Activated T-cell treated with anti-CD3 and anti-CD28 coated beads, Interleukin-2, amount 50 U/mL, for 24 hours (primary cell): ENCODE results near the gene ZNF699.
"Not testable (repeated sequence)": the region's sequence is repeated elsewhere in the genome, so short reads cannot be mapped to it uniquely, and the experiment has no call there.

ENCODE experiments used
- DNase-seq: peaks from one replicate; pipeline ENCODE4 v3.0.0-alpha.2; 2020
- H3K27ac Mint-ChIP-seq: 2 replicates; pipeline ENCODE4 v1.8.0; 2020; ENCODE audit warnings: mild to moderate bottlenecking, mixed read lengths
- H3K27me3 Mint-ChIP-seq: 2 replicates; pipeline ENCODE4 v1.8.0; 2020; ENCODE audit warnings: mixed read lengths
- H3K36me3 Mint-ChIP-seq: 2 replicates; pipeline ENCODE4 v1.8.0; 2020; ENCODE audit warnings: low read depth, mixed read lengths
- H3K4me1 Mint-ChIP-seq: 2 replicates; pipeline ENCODE4 v1.8.0; 2020; ENCODE audit warnings: low read depth, mixed read lengths
- H3K4me3 Mint-ChIP-seq: 2 replicates; pipeline ENCODE4 v1.8.0; 2020; ENCODE audit warnings: mild to moderate bottlenecking, moderate library complexity, mixed read lengths
- H3K9me3 Mint-ChIP-seq: 2 replicates; pipeline ENCODE4 v1.8.0; 2020; ENCODE audit warnings: mixed read lengths

ZNF699 gene

DNA sequence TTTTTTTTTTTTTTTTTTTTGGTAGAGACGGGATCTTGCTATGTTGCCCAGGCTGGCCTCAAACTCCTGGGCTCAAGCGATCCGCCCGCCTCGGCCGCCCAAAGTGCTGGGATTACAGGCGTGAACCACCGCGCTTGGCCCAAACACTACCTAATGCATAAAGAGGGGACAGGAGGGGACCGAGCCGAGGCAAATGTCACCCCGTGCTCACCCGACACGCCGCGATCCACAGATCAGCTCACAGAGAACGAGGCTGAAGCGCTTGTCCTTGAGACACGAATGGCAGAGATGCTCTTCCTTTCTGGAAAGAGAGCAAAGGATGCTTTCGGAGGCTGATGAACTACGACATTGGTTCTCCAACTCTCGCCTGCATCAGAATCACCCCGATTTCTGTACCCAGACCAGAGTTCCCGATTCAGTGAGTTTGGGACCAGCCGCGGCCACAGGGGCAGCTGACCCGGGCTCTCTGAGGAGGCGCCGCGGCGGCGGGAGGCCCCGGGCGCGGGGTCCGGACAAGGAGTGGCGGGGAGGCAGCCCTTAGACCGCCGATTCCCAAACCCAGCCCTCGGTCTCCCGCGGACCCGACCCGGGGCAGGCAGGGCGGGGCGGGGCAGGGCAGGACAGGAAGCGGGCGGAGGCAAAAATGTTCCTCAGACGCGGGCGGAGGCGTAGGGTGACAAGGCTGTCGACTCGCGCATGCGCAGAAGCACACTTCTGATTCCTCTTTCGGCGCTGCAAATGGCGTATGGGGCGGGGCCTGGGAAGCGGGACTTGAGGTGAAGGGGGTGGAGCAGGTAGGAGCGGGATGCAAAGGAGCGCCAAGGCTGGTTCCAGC, at the start of gene ZNF699:
ZNF699 (minus strand) TSS at position 700 of the 835 bp plus-strand sequence. CDS start 4,719 bp downstream, outside the sequence.
- peak within 1 kb of the TSS; percentile 99 for H3K27ac Mint-ChIP-seq
- H3K4me1 Mint-ChIP-seq: peaks cover 27% of the 10 kb centered on the region

GRCh38 chr19:9354651-9355050, 45.0 kb upstream of the ZNF699 start:
- no peaks in the 10 kb centered on the region for H3K4me1 Mint-ChIP-seq
- H3K36me3 Mint-ChIP-seq: peaks cover 77% of the 10 kb centered on the region
- DNase-seq: no peak
- peaks cover 60% of the 10 kb centered on the region for H3K9me3 Mint-ChIP-seq
- no peaks in the 10 kb centered on the region for H3K27me3 Mint-ChIP-seq
- no peak overlapping the region for H3K4me3 Mint-ChIP-seq
- no peak overlapping the region for H3K27ac Mint-ChIP-seq

More for the DNA sequence above, at the start of gene ZNF699:
- Mint-ChIP-seq H3K36me3 (peaks cover 44% of the 10 kb centered on the region), H3K9me3 (peaks cover 17% of the 10 kb centered on the region), H3K27me3 (no peaks in the 10 kb centered on the region), H3K4me3 (peak within 1 kb of the TSS; percentile 91)
- peak; percentile 98 for DNase-seq

DNA sequence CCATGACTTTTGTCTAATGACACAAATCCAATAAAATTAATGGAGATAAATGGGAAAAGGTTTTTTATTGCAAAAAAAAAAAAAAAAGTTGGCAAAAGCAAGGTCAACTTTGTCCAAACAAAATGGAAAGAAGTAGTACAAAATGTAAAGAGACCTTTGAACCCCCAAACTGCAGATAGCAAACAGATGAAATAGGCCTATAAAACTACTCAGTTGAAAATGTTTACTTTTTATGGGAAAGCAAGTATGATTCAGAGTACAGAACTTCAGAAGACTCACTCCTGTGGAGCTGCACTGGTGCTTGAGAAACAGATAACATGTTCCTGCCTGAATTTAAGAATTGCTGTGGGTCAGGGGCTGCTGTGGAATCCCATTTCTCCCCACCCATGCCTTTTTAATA, 43.4 kb upstream of the ZNF699 start:
- Mint-ChIP-seq H3K27ac (no peak overlapping the region), H3K4me3 (no peak overlapping the region), H3K36me3 (peaks cover 82% of the 10 kb centered on the region), H3K27me3 (no peaks in the 10 kb centered on the region), H3K4me1 (no peaks in the 10 kb centered on the region), H3K9me3 (peaks cover 62% of the 10 kb centered on the region)
- DNase-seq: no peak

DNA sequence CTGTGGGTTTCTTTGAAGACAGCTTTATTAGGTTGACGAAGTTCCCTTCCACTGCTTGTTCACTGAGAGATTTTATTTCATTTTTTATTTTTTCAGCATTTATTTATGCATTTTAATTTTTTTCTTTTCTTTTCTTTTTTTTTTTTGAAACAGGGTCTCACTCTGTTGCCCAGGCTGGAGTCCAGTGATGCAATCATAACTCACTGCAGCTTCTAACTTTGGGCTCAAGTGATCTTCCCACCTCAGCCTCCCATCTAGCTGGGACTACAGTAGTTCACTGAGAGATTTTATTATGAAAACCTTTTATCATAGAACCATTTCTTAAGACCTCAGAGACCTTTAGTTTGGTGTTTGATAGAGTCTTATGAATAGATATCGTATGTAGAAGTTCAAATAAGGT, 42.9 kb upstream of the ZNF699 start:
- Mint-ChIP-seq H3K9me3 (peaks cover 60% of the 10 kb centered on the region), H3K36me3 (peaks cover 79% of the 10 kb centered on the region), H3K27ac (no peak overlapping the region), H3K27me3 (no peaks in the 10 kb centered on the region), H3K4me1 (no peaks in the 10 kb centered on the region), H3K4me3 (no peak overlapping the region)
- DNase-seq: no peak

DNA sequence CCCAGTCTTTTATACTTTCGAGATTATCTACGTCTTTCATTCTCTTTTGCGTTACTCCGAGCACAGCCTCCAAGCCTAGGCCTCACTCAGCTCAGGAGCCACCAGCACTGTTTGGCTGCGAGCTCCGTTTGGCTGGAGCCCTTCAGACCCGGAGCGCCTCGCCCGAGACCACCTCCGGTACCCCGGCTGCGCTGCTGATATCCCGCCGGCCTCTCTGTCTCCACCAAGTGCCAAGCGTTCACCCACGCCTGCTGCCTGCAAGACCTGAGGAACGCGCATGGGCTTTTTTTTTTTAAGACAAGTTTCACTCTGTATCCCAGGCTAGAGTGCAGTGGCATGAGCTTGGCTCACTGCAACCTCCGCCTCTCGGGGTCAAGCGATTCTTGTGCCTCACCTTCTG, 39.0 kb upstream of the ZNF699 start:
- no peak for DNase-seq
- no peaks in the 10 kb centered on the region for H3K4me1 Mint-ChIP-seq
- H3K9me3 Mint-ChIP-seq: peaks cover 64% of the 10 kb centered on the region
- H3K27me3 Mint-ChIP-seq: no peaks in the 10 kb centered on the region
- no peak overlapping the region for H3K4me3 Mint-ChIP-seq
- H3K36me3 Mint-ChIP-seq: peaks cover 81% of the 10 kb centered on the region
- H3K27ac Mint-ChIP-seq: no peak overlapping the region

GRCh38 chr19:9348253-9348652, 38.6 kb upstream of the ZNF699 start:
- Mint-ChIP-seq H3K4me1 (no peaks in the 10 kb centered on the region), H3K36me3 (peaks cover 84% of the 10 kb centered on the region), H3K27me3 (no peaks in the 10 kb centered on the region), H3K9me3 (peaks cover 67% of the 10 kb centered on the region), H3K27ac (no peak overlapping the region), H3K4me3 (no peak overlapping the region)
- DNase-seq: no peak

DNA sequence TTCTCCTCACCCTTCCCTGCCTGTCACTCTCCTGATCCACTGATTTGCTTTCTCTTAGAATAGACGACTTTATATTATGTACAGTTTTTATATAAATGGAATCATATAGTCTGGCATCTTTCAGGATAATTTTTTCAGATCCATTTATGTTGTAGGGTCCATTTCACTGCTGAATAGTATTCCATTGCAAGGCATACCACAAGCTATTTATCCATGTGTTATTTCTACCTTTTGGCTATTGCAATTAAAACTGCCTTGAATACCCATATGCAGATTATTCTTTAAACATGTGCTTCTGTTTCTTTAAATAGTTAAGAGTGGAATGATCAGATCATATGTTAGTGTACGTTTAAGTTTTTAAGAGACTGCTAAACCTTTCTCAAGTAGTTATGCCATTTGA, 35.4 kb upstream of the ZNF699 start:
- peaks cover 74% of the 10 kb centered on the region for H3K9me3 Mint-ChIP-seq
- H3K4me1 Mint-ChIP-seq: no peaks in the 10 kb centered on the region
- no peak for DNase-seq
- no peak overlapping the region for H3K4me3 Mint-ChIP-seq
- H3K27me3 Mint-ChIP-seq: no peaks in the 10 kb centered on the region
- H3K27ac Mint-ChIP-seq: no peak overlapping the region
- H3K36me3 Mint-ChIP-seq: peaks cover 89% of the 10 kb centered on the region

DNA sequence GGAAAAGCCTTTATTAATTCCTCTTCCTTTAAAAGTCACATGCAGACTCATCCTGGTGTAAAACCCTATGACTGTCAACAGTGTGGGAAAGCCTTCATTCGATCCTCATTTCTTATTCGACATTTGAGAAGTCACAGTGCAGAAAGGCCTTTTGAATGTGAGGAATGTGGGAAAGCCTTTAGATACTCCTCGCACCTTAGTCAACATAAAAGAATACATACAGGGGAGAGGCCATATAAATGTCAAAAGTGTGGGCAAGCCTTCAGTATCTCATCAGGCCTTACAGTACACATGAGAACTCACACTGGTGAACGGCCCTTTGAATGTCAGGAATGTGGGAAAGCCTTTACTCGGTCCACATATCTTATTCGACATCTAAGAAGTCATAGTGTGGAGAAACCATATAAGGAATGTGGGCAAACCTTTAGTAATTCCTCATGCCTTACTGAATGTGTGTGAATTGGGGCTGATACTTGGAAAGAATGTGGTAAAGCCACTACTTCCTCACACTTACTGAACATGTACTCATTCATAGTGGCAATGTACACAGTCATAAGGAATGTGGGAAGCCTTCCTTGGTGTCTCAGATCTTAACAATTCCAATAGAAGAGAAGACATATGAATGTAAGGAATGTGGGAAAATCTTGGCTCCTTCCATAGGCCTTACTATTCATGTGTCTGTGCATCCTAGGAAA, 33.1 kb upstream of the ZNF699 start:
- peaks cover 73% of the 10 kb centered on the region for H3K9me3 Mint-ChIP-seq
- DNase-seq: no peak
- no peaks in the 10 kb centered on the region for H3K27me3 Mint-ChIP-seq
- no peak overlapping the region for H3K4me3 Mint-ChIP-seq
- H3K36me3 Mint-ChIP-seq: peaks cover 89% of the 10 kb centered on the region
- no peaks in the 10 kb centered on the region for H3K4me1 Mint-ChIP-seq
- H3K27ac Mint-ChIP-seq: no peak overlapping the region

GRCh38 chr19:9329999-9330398, 20.4 kb upstream of the ZNF699 start:
- peaks cover 53% of the 10 kb centered on the region for H3K9me3 Mint-ChIP-seq
- H3K4me3 Mint-ChIP-seq: no peak overlapping the region
- H3K36me3 Mint-ChIP-seq: peaks cover 96% of the 10 kb centered on the region
- no peak overlapping the region for H3K27ac Mint-ChIP-seq
- no peaks in the 10 kb centered on the region for H3K27me3 Mint-ChIP-seq
- DNase-seq: no peak
- H3K4me1 Mint-ChIP-seq: peaks cover 10% of the 10 kb centered on the region

GRCh38 chr19:9324584-9324962, 14.9 kb upstream of the ZNF699 start:
- Mint-ChIP-seq H3K27me3 (no peaks in the 10 kb centered on the region), H3K36me3 (peaks cover 66% of the 10 kb centered on the region), H3K4me1 (peaks cover 31% of the 10 kb centered on the region), H3K4me3 (peak overlapping the region; percentile 85), H3K27ac (peak overlapping the region; percentile 96), H3K9me3 (peaks cover 41% of the 10 kb centered on the region)
- no peak for DNase-seq

- Mint-ChIP-seq H3K36me3 (peaks cover 60% of the 10 kb centered on the region), H3K4me3 (peak within 1 kb of the TSS; percentile 85), H3K27me3 (no peaks in the 10 kb centered on the region), H3K27ac (peak within 1 kb of the TSS; percentile 96), H3K4me1 (peaks cover 31% of the 10 kb centered on the region), H3K9me3 (peaks cover 41% of the 10 kb centered on the region)
- DNase-seq: peak; percentile 98
Observed at GRCh38 chr19:9323919-9324583, 14.4 kb upstream of the ZNF699 start, which contains the start of gene ZNF559. ZNF559 (plus strand) TSS chr19:9324179; CDS start chr19:9338550, 14,371 bp downstream.

DNA sequence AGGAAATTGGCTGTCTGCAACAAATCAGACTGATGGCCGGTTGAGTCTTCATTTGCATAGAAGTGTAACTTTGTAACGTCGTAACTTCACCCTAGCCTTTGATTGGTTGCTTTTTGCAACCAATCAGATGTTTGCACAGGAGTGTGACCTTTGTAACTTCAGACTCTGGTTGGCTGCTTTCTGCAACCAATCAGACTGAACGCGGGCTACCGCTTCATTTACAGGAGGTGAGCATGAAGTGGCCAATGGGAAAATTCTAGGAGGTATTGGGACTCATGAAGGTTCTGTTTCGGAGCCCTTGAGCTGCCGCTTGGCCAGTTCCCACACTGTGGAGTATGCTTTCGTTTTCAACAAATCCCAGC, 13.9 kb upstream of the ZNF699 start:
- H3K4me3 Mint-ChIP-seq: peak overlapping the region; percentile 85
- peak overlapping the region; percentile 96 for H3K27ac Mint-ChIP-seq
- DNase-seq: no peak
- H3K36me3 Mint-ChIP-seq: peaks cover 55% of the 10 kb centered on the region
- peaks cover 31% of the 10 kb centered on the region for H3K4me1 Mint-ChIP-seq
- peaks cover 37% of the 10 kb centered on the region for H3K9me3 Mint-ChIP-seq
- H3K27me3 Mint-ChIP-seq: no peaks in the 10 kb centered on the region

DNA sequence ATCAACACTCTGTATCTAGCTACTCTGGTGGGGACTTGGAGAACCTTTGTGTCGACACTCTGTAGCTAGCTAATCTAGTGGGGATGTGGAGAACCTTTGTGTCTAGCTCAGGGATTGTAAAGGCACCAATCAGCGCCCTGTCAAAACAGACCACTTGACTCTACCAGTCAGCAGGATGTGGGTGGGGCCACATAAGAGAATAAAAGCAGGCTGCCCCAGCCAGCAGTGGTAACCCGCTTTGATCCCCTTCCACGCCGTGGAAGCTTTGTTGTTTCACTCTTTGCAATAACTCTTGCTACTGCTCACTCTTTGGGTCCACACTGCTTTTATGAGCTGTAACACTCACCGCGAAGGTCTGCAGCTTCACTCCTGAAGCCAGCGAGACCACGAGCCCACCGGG, 12.6 kb upstream of the ZNF699 start:
- H3K36me3 Mint-ChIP-seq: peaks cover 42% of the 10 kb centered on the region
- peaks cover 31% of the 10 kb centered on the region for H3K9me3 Mint-ChIP-seq
- not testable (repeated sequence) for H3K27me3 Mint-ChIP-seq, H3K27ac Mint-ChIP-seq, H3K4me3 Mint-ChIP-seq, DNase-seq
- H3K4me1 Mint-ChIP-seq: peaks cover 27% of the 10 kb centered on the region

GRCh38 chr19:9321756-9322155, 12.1 kb upstream of the ZNF699 start:
- H3K4me3 Mint-ChIP-seq, H3K27ac Mint-ChIP-seq, DNase-seq, H3K27me3 Mint-ChIP-seq: not testable (repeated sequence)
- peaks cover 31% of the 10 kb centered on the region for H3K9me3 Mint-ChIP-seq
- H3K36me3 Mint-ChIP-seq: peaks cover 38% of the 10 kb centered on the region
- peaks cover 27% of the 10 kb centered on the region for H3K4me1 Mint-ChIP-seq
